ENCODE measurements around the gene AP4B1.
A peak's percentile ranks its signal among the peaks of the same experiment; 100 is the strongest.

Gene AP4B1

GRCh38 chr1:113930499-113931161, 26.0 kb upstream of the AP4B1 start:
- peak; percentile 35 to 59 for DNase-seq (ENCODE audit: low read depth in 1 of 2, low spot score in 1 of 2)

- DNase-seq (ENCODE audit: low read depth in 1 of 2, low spot score in 1 of 2): peak; percentile 24 to 53
Measured at GRCh38 chr1:113929750-113930498, 25.3 kb upstream of the AP4B1 start.

- peak; percentile 82 to 88 for DNase-seq (ENCODE audit: low read depth in 1 of 2, low spot score in 1 of 2)
Measured at GRCh38 chr1:113928941-113929749, 24.5 kb upstream of the AP4B1 start, which contains the start of gene HIPK1. Gene HIPK1 (plus strand): TSS chr1:113929324.

- DNase-seq (ENCODE audit: low read depth in 1 of 2, low spot score in 1 of 2): no peak
Measured at GRCh38 chr1:113928187-113928930, 23.8 kb upstream of the AP4B1 start.

- no peak for DNase-seq (ENCODE audit: low read depth in 1 of 2, low spot score in 1 of 2)
Measured at GRCh38 chr1:113924473-113924872, 19.9 kb upstream of the AP4B1 start.

- no peak for DNase-seq (ENCODE audit: low read depth in 1 of 2, low spot score in 1 of 2)
Measured at GRCh38 chr1:113922957-113923356, 18.4 kb upstream of the AP4B1 start.

- DNase-seq (ENCODE audit: low read depth in 1 of 2, low spot score in 1 of 2): no peak
Measured at GRCh38 chr1:113918243-113918642, 13.6 kb upstream of the AP4B1 start.

GRCh38 chr1:113917400-113918082, 12.9 kb upstream of the AP4B1 start:
- DNase-seq (ENCODE audit: low read depth in 1 of 2, low spot score in 1 of 2): no peak

- no peak for DNase-seq (ENCODE audit: low read depth in 1 of 2, low spot score in 1 of 2)
Measured at GRCh38 chr1:113916974-113917373, 12.4 kb upstream of the AP4B1 start.

GRCh38 chr1:113913887-113914664, 9.5 kb upstream of the AP4B1 start:
- DNase-seq (ENCODE audit: low read depth in 1 of 2, low spot score in 1 of 2): no peak

GRCh38 chr1:113913312-113913668, 8.7 kb upstream of the AP4B1 start:
- no peak for DNase-seq (ENCODE audit: low read depth in 1 of 2, low spot score in 1 of 2)

GRCh38 chr1:113912594-113913311, 8.2 kb upstream of the AP4B1 start:
- no peak for DNase-seq (ENCODE audit: low read depth in 1 of 2, low spot score in 1 of 2)

GRCh38 chr1:113905435-113905861, 849 bp upstream of the AP4B1 start:
- no peak for DNase-seq (ENCODE audit: low read depth in 1 of 2, low spot score in 1 of 2)

GRCh38 chr1:113904293-113904673, 316 bp downstream of the AP4B1 start:
- no peak for DNase-seq (ENCODE audit: low read depth in 1 of 2, low spot score in 1 of 2)

GRCh38 chr1:113903501-113904292, 902 bp downstream of the AP4B1 start:
- DNase-seq (ENCODE audit: low read depth in 1 of 2, low spot score in 1 of 2): no peak

GRCh38 chr1:113901191-113901590, 3.4 kb downstream of the AP4B1 start:
- no peak for DNase-seq (ENCODE audit: low read depth in 1 of 2, low spot score in 1 of 2)

GRCh38 chr1:113899111-113899510, 5.5 kb downstream of the AP4B1 start:
- DNase-seq (ENCODE audit: low read depth in 1 of 2, low spot score in 1 of 2): no peak

GRCh38 chr1:113898241-113898814, 6.3 kb downstream of the AP4B1 start:
- no peak for DNase-seq (ENCODE audit: low read depth in 1 of 2, low spot score in 1 of 2)
